ENCODE results near the gene MRPS21.

DNA sequence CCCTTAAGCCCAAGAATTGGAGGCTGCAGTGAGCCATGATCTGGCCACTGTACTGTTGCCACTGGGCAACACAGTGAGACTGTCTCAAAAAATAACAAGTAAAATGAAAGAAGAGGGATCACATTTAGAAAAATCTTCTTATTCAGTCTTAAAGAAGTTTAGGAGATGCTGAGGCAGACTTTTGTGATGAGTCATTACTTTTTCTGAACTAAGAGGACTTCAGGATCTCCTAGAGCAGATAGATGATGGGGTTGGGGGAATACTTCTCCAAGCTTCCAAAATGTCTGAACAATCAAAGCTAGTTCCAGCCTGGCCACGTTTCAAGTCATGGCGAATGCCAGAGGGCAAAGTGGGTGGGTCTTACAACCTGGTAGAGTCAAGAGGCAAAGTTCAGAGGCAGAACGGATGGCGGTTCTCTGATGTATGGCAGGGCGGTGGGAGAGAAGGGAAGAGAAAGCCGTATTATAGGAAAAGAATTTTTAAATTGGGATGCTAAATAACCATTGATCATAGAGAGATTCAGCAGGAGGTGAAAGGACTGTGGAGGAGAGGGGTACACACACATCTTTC is 13.4 kb upstream of the MRPS21 start:
- TF ChIP-seq, protein P1, sequence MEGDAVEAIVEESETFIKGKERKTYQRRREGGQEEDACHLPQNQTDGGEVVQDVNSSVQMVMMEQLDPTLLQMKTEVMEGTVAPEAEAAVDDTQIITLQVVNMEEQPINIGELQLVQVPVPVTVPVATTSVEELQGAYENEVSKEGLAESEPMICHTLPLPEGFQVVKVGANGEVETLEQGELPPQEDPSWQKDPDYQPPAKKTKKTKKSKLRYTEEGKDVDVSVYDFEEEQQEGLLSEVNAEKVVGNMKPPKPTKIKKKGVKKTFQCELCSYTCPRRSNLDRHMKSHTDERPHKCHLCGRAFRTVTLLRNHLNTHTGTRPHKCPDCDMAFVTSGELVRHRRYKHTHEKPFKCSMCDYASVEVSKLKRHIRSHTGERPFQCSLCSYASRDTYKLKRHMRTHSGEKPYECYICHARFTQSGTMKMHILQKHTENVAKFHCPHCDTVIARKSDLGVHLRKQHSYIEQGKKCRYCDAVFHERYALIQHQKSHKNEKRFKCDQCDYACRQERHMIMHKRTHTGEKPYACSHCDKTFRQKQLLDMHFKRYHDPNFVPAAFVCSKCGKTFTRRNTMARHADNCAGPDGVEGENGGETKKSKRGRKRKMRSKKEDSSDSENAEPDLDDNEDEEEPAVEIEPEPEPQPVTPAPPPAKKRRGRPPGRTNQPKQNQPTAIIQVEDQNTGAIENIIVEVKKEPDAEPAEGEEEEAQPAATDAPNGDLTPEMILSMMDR (IDR thresholded peaks at IDR 0.05; ENCODE audit: insufficient read depth, low read depth, low read length), result no peak
- TF ChIP-seq EZH2 (IDR thresholded peaks at IDR 0.05; ENCODE audit: insufficient read depth, low read length), result no peak

All from astrocyte (in vitro differentiated cells and primary cell).